WTC11 (cell line): ENCODE results near the gene GNAI3. TPM values are rescaled to one million over a fixed set of nuclear protein-coding genes. Genes with fewer than 3 reads are reported as not detected.

Experiments used
- ATAC-seq: fragments of 200-7000 bp; cut with Tn5 transposase; 2 replicates; pipeline ENCODE4 v1.10.0; 2021; ENCODE audit warnings: mild to moderate bottlenecking, moderate library complexity
- CTCF ChIA-PET: fragments of 300-600 bp; sonication (Branson Sonifier 250); formaldehyde crosslinking; loops from one replicate; lab custom pipeline; 2021; ENCODE audit warnings: antibody characterized with exemption; lab: Charles Lee
- POLR2A ChIA-PET: fragments of 350-600 bp; sonication (Branson Sonifier 250); formaldehyde crosslinking; loops from one replicate; lab custom pipeline; 2021; ENCODE audit warnings: antibody characterized with exemption; lab: Charles Lee
- DNase-seq: peaks from one replicate; pipeline ENCODE4 v3.0.0; 2021; ENCODE audit warnings: low spot score
- H3K27ac Mint-ChIP-seq: 2 replicates; pipeline ENCODE4 v1.8.0; 2021; ENCODE audit warnings: mixed read lengths
- H3K27me3 Mint-ChIP-seq: 2 replicates; pipeline ENCODE4 v1.8.0; 2021; ENCODE audit warnings: low read depth, mild to moderate bottlenecking, moderate library complexity, mixed read lengths
- H3K36me3 Mint-ChIP-seq: 2 replicates; pipeline ENCODE4 v1.8.0; 2021; ENCODE audit warnings: mixed read lengths
- H3K4me1 Mint-ChIP-seq: 2 replicates; pipeline ENCODE4 v1.8.0; 2022; ENCODE audit warnings: mixed read lengths
- H3K4me3 Mint-ChIP-seq: 2 replicates; pipeline ENCODE4 v1.8.0; 2021; ENCODE audit warnings: mild to moderate bottlenecking, moderate library complexity, mixed read lengths
- H3K9me3 Mint-ChIP-seq: 2 replicates; pipeline ENCODE4 v1.8.0; 2021; ENCODE audit warnings: mixed read lengths
- AR ChIP-seq: fragments of 250-450 bp; sonication (Bioruptor Pico); IDR thresholded peaks from 2 replicates; pipeline ENCODE4 v1.9.0; 2021; ENCODE audit warnings: mild to moderate bottlenecking
- ARID4B ChIP-seq: sonication (generic); formaldehyde crosslinking; IDR thresholded peaks from 2 replicates; pipeline ENCODE4 v1.8.0; 2023; ENCODE audit warnings: missing genetic modification reagents, mild to moderate bottlenecking, borderline replicate concordance
- ATF2 ChIP-seq: sonication (generic); formaldehyde crosslinking; IDR thresholded peaks from 2 replicates; pipeline ENCODE4 v1.8.1; 2022; ENCODE audit warnings: low read depth, missing genetic modification reagents, borderline replicate concordance
- ATF3 ChIP-seq: sonication (generic); formaldehyde crosslinking; conservative IDR thresholded peaks from 2 replicates; pipeline ENCODE4 v1.8.1; 2022; ENCODE audit warnings: mild to moderate bottlenecking, missing genetic modification reagents
- CTCF ChIP-seq: fragments of 200-600 bp; IDR thresholded peaks from 2 replicates; pipeline ENCODE4 v1.8.0; 2022; ENCODE audit warnings: antibody characterized with exemption
- FOXJ3 ChIP-seq: sonication (generic); formaldehyde crosslinking; IDR thresholded peaks from 2 replicates; pipeline ENCODE4 v1.9.0; 2021; ENCODE audit warnings: missing genetic modification reagents, mild to moderate bottlenecking, borderline replicate concordance
- HMGA2 ChIP-seq: fragments of 250-450 bp; sonication (Bioruptor Pico); IDR thresholded peaks from 2 replicates; pipeline ENCODE4 v1.4.0; 2021; ENCODE audit warnings: mild to moderate bottlenecking, moderate library complexity
- JAZF1 ChIP-seq: fragments of 250-450 bp; sonication (Bioruptor Pico); IDR thresholded peaks from 2 replicates; pipeline ENCODE4 v1.9.0; 2021; ENCODE audit warnings: moderate library complexity, mild to moderate bottlenecking, inconsistent platforms
- NR3C1 ChIP-seq: sonication (generic); formaldehyde crosslinking; conservative IDR thresholded peaks from 2 replicates; pipeline ENCODE4 v1.8.1; 2023; ENCODE audit warnings: low read depth, mild to moderate bottlenecking, missing genetic modification reagents
- PRRX2 ChIP-seq: fragments of 250-450 bp; sonication (Bioruptor Pico); IDR thresholded peaks from 2 replicates; pipeline ENCODE4 v1.8.0; 2021; ENCODE audit warnings: mild to moderate bottlenecking
- SP1 ChIP-seq: sonication (generic); formaldehyde crosslinking; conservative IDR thresholded peaks from 2 replicates; pipeline ENCODE4 v1.8.1; 2022; ENCODE audit warnings: missing genetic modification reagents
- TEAD1 ChIP-seq: sonication (generic); formaldehyde crosslinking; IDR thresholded peaks from 2 replicates; pipeline ENCODE4 v1.8.0; 2022; ENCODE audit warnings: mild to moderate bottlenecking, missing genetic modification reagents
- ZBTB43 ChIP-seq: sonication (generic); formaldehyde crosslinking; IDR thresholded peaks from 2 replicates; pipeline ENCODE4 v1.8.1; 2023; ENCODE audit warnings: mild to moderate bottlenecking, missing genetic modification reagents
- total RNA-seq: library from RNA; stranded (reverse); gene quantifications from 3 replicates; pipeline ENCODE4 v1.2.3, GENCODE V29; 2021

Gene GNAI3
- total RNA-seq, 1 experiment from 2014 or later: 7.2 TPM

- ATAC-seq (no peak), DNase-seq (no peak)
- H3K4me3 Mint-ChIP-seq: no peak overlapping the region
- no peak for TF ChIP-seq ATF2 (CRISPR knock-in tag)
- TF ChIP-seq ATF3 (CRISPR knock-in tag): no peak
- TF ChIP-seq PRRX2 (CRISPR knock-in tag): no peak
- no peak for TF ChIP-seq NR3C1 (CRISPR knock-in tag)
- no peak for TF ChIP-seq CTCF
- no peak for TF ChIP-seq ZBTB43 (CRISPR knock-in tag)
- TF ChIP-seq TEAD1 (CRISPR knock-in tag): no peak
- TF ChIP-seq AR (CRISPR knock-in tag): no peak
- no peak for TF ChIP-seq ARID4B
- TF ChIP-seq HMGA2 (CRISPR knock-in tag): no peak
- TF ChIP-seq FOXJ3 (CRISPR knock-in tag): no peak
- TF ChIP-seq SP1 (CRISPR knock-in tag): no peak
- TF ChIP-seq JAZF1: no peak
- H3K27ac Mint-ChIP-seq: peak overlapping the region; percentile 84; the same call in 1 of the 2 replicates
- POLR2A ChIA-PET: no interaction called here
- peaks cover 27% of the 10 kb centered on the region for H3K4me1 Mint-ChIP-seq
- H3K27me3 Mint-ChIP-seq: no peaks in the 10 kb centered on the region
- CTCF ChIA-PET: interaction anchor here (1.2 to 1.7 kb wide), 3 partner anchors 18 to 137 kb away, joined by 4 to 7 read pairs (median 6); no protein-coding TSS in a partner anchor
- peaks cover 11% of the 10 kb centered on the region for H3K36me3 Mint-ChIP-seq
- no peaks in the 10 kb centered on the region for H3K9me3 Mint-ChIP-seq
Observed at GRCh38 chr1:109634771-109635750, 86.6 kb downstream of the GNAI3 start.
